Measurements from ENCODE around the gene MYH7B.

The MYH7B gene

DNA sequence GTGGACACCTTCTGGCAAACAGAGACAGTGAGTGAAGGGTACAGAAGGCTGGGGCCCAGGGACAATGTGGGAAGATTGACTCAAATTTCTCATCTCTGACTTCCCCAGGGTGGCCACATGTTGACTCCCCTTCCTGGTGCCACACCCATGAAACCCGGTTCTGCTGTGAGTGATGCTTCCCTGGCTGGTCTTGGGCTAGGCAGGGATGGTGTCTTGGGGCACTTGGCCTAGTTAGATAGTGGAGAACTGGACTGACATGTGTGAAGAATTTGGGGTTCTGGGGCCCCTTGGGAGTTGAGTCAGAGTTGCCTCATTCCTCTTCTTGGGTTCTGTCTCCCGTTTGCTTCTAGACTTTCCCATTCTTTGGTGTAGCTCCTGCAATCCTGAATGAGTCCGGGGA is 34.2 kb upstream of the MYH7B start:
- no peak overlapping the region for H3K27ac ChIP-seq
- TF ChIP-seq ZFX (IDR thresholded peaks at IDR 0.05): no peak
- TF ChIP-seq, protein P1, sequence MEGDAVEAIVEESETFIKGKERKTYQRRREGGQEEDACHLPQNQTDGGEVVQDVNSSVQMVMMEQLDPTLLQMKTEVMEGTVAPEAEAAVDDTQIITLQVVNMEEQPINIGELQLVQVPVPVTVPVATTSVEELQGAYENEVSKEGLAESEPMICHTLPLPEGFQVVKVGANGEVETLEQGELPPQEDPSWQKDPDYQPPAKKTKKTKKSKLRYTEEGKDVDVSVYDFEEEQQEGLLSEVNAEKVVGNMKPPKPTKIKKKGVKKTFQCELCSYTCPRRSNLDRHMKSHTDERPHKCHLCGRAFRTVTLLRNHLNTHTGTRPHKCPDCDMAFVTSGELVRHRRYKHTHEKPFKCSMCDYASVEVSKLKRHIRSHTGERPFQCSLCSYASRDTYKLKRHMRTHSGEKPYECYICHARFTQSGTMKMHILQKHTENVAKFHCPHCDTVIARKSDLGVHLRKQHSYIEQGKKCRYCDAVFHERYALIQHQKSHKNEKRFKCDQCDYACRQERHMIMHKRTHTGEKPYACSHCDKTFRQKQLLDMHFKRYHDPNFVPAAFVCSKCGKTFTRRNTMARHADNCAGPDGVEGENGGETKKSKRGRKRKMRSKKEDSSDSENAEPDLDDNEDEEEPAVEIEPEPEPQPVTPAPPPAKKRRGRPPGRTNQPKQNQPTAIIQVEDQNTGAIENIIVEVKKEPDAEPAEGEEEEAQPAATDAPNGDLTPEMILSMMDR (conservative IDR thresholded peaks at IDR 0.05): no peak

- H3K27ac ChIP-seq: no peak overlapping the region
- no peak for TF ChIP-seq ZFX (IDR thresholded peaks at IDR 0.05)
- TF ChIP-seq, protein P1 (conservative IDR thresholded peaks at IDR 0.05): no peak
Observed at GRCh38 chr20:34922654-34923381, 32.9 kb upstream of the MYH7B start.

- H3K27ac ChIP-seq: no peak overlapping the region
- TF ChIP-seq, protein P1 (conservative IDR thresholded peaks at IDR 0.05): no peak
- TF ChIP-seq ZFX (IDR thresholded peaks at IDR 0.05): no peak
Observed at GRCh38 chr20:34923414-34923813, 32.3 kb upstream of the MYH7B start.

GRCh38 chr20:34925341-34925740 is 30.3 kb upstream of the MYH7B start:
- no peak overlapping the region for H3K27ac ChIP-seq
- TF ChIP-seq, protein P1 (conservative IDR thresholded peaks at IDR 0.05): no peak
- TF ChIP-seq ZFX (IDR thresholded peaks at IDR 0.05): no peak

- TF ChIP-seq, protein P1 (conservative IDR thresholded peaks at IDR 0.05): no peak
- no peak for TF ChIP-seq ZFX (IDR thresholded peaks at IDR 0.05)
- no peak overlapping the region for H3K27ac ChIP-seq
Observed at GRCh38 chr20:34925981-34926380, 29.7 kb upstream of the MYH7B start.

DNA sequence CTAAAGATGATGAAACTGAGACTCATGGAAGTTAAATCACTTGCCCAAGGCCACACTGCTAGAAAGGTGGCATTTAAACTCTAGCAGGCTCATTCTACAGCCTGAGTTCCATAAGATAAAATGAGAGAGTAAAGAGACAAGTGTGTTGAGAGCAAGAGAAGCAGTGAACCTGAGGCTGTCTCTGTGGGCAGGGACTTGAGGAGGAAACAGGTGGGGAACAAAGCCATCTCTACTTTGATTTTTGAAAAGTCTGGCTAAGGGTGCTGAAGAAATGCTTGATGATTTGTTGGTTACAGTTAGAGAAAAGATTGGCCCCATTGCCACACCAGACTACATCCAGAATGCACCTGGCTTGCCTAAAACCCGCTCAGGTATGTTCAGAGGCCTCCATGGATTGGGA is 29.1 kb upstream of the MYH7B start:
- H3K27ac ChIP-seq: no peak overlapping the region
- TF ChIP-seq, protein P1 (conservative IDR thresholded peaks at IDR 0.05): no peak
- no peak for TF ChIP-seq ZFX (IDR thresholded peaks at IDR 0.05)

- no peak overlapping the region for H3K27ac ChIP-seq
- TF ChIP-seq, protein P1 (conservative IDR thresholded peaks at IDR 0.05): no peak
- TF ChIP-seq ZFX (IDR thresholded peaks at IDR 0.05): no peak
Observed at GRCh38 chr20:34927736-34928135, 27.9 kb upstream of the MYH7B start.
